Liver (tissue), 9 donors: ENCODE measurements around the gene NOS3. TPM values are rescaled to one million over a fixed set of nuclear protein-coding genes. Genes with fewer than 3 reads are reported as not detected.

Source experiments
- DNase-seq: peaks from one replicate; pipeline ENCODE4 v3.0.0-alpha.2; 2017; ENCODE audit warnings: low spot score
- H3K27ac ChIP-seq, 2 donors: one replicate each; pipeline ENCODE4 v1.7.0; 2013; ENCODE audit warnings: inconsistent platforms in 2 of 2, low read length in 2 of 2, control low read depth in 1 of 2, low read depth in 1 of 2, mild to moderate bottlenecking in 1 of 2
- H3K27me3 ChIP-seq, 4 donors: one replicate each; pipeline versions ENCODE4 v1.6.1 to v1.7.0; 2013; ENCODE audit warnings: low read length in 3 of 4, inconsistent platforms in 1 of 4, mild to moderate bottlenecking in 1 of 4, moderate library complexity in 1 of 4; ENCODE audit not compliant: control insufficient read depth in 4 of 4, insufficient read depth in 4 of 4
- H3K36me3 ChIP-seq, 4 donors: one replicate each; pipeline versions ENCODE4 v1.6.1 to v1.7.0; 2013; ENCODE audit warnings: low read length in 3 of 4, mild to moderate bottlenecking in 3 of 4, low read depth in 1 of 4, moderate library complexity in 1 of 4; ENCODE audit not compliant: control insufficient read depth in 4 of 4, insufficient read depth in 3 of 4
- H3K4me1 ChIP-seq, 4 donors: one replicate each; pipeline versions ENCODE4 v1.6.1 to v1.7.0; 2013; ENCODE audit warnings: low read length in 3 of 4, mild to moderate bottlenecking in 3 of 4, moderate library complexity in 1 of 4; ENCODE audit not compliant: control insufficient read depth in 4 of 4, insufficient read depth in 4 of 4
- H3K4me3 ChIP-seq, 3 donors: one replicate each; pipeline versions ENCODE4 v1.6.1 to v1.7.0; 2013; ENCODE audit warnings: low read length in 3 of 3, control low read depth in 1 of 3, low read depth in 1 of 3, mild to moderate bottlenecking in 1 of 3
- H3K9ac ChIP-seq, 2 donors: one replicate each; pipeline ENCODE4 v1.7.0; 2013; ENCODE audit warnings: low read length in 2 of 2, mild to moderate bottlenecking in 2 of 2, moderate library complexity in 2 of 2, control low read depth in 1 of 2, low read depth in 1 of 2
- H3K9me3 ChIP-seq, 4 donors: one replicate each; pipeline versions ENCODE4 v1.6.1 to v1.7.0; 2013; ENCODE audit warnings: low read length in 3 of 4; ENCODE audit not compliant: control insufficient read depth in 4 of 4
- EGR1 ChIP-seq, 2 donors: IDR thresholded peaks; 2 replicates each; pipeline ENCODE4 v1.6.1; 2016 to 2018; ENCODE audit warnings: antibody characterized with exemption in 2 of 2, low read depth in 2 of 2
- FOXA1 ChIP-seq: IDR thresholded peaks from 2 replicates; pipeline ENCODE4 v1.6.1; 2016; ENCODE audit warnings: antibody characterized with exemption
- FOXA2 ChIP-seq: IDR thresholded peaks from 2 replicates; pipeline ENCODE4 v1.6.1; 2016; ENCODE audit warnings: antibody characterized with exemption
- GABPA ChIP-seq, 2 donors: IDR thresholded peaks in 1 of 2; conservative IDR thresholded peaks in 1 of 2; 2 replicates each; pipeline ENCODE4 v1.6.1; 2016; ENCODE audit warnings: antibody characterized with exemption in 2 of 2, mild to moderate bottlenecking in 1 of 2, moderate library complexity in 1 of 2
- HNF4A ChIP-seq, 2 donors: conservative IDR thresholded peaks; 2 replicates each; pipeline ENCODE4 v1.6.1; 2016; ENCODE audit warnings: antibody characterized with exemption in 2 of 2, mild to moderate bottlenecking in 2 of 2
- HNF4G ChIP-seq: IDR thresholded peaks from 2 replicates; pipeline ENCODE4 v1.6.1; 2016; ENCODE audit warnings: antibody characterized with exemption
- MAX ChIP-seq: IDR thresholded peaks from 2 replicates; pipeline ENCODE4 v1.6.1; 2016; ENCODE audit warnings: antibody characterized with exemption
- NR2F2 ChIP-seq: IDR thresholded peaks from 2 replicates; pipeline ENCODE4 v1.6.1; 2016; ENCODE audit warnings: antibody characterized with exemption
- RAD21 ChIP-seq, 2 donors: IDR thresholded peaks; 2 replicates each; pipeline ENCODE4 v1.6.1; 2016; ENCODE audit warnings: antibody characterized with exemption in 2 of 2, mild to moderate bottlenecking in 2 of 2
- REST ChIP-seq: IDR thresholded peaks from 2 replicates; pipeline ENCODE4 v1.6.1; 2016; ENCODE audit warnings: antibody characterized with exemption, mild to moderate bottlenecking
- SP1 ChIP-seq: IDR thresholded peaks from 2 replicates; pipeline ENCODE4 v1.6.1; 2018; ENCODE audit warnings: antibody characterized with exemption, mild to moderate bottlenecking
- TAF1 ChIP-seq: conservative IDR thresholded peaks from 2 replicates; pipeline ENCODE4 v1.6.1; 2016; ENCODE audit warnings: antibody characterized with exemption, mild to moderate bottlenecking
- YY1 ChIP-seq: IDR thresholded peaks from 2 replicates; pipeline ENCODE4 v1.6.1; 2016; ENCODE audit warnings: antibody characterized with exemption, mild to moderate bottlenecking
- WGBS: extraction: QIAGEN DNeasy Blood & Tissue Kit; methylation state at CpG from one replicate; pipeline ENCODE4 v1.1.7; 2013; 5-methylcytosine and 5-hydroxymethylcytosine counted together
- polyA plus RNA-seq, 2 donors: library from polyadenylated mRNA; stranded (reverse) in 1 of 2; unstranded in 1 of 2; fragments of 200-250 nt in 1 of 2; fragments of >200 nt in 1 of 2; fragmentation: Nextera tagmentation in 1 of 2; extraction: Ambion mirVana in 1 of 2; gene quantifications; one replicate each; pipeline versions ENCODE4 v1.2.1 to v1.2.3, GENCODE V29; 2013 to 2015
- total RNA-seq, 2 donors: library from RNA; depleted of rRNA; stranded (reverse); fragments of >200 nt; gene quantifications; one replicate each; pipeline ENCODE4 v1.2.3, GENCODE V29; 2014
- TF ChIP-seq, protein P1 (sequence below): fragments of 150-350 bp; IDR thresholded peaks from 2 replicates; pipeline ENCODE4 v1.5.1; 2017; ENCODE audit warnings: improper control_type of control experiment, low read depth, low read length; ENCODE audit not compliant: missing input control
- TF ChIP-seq, protein P2 (sequence below): IDR thresholded peaks from 2 replicates; pipeline ENCODE4 v1.6.1; 2016; ENCODE audit warnings: antibody characterized with exemption
- donor health status: healthy.
- donor health status: healthy.
- donor health status: healthy.
- donor health status: healthy.
- donor health status: healthy.

NOS3 gene
- total and polyA plus RNA-seq, 4 donors, result 1.6 to 6.1 (median 5.1) TPM

GRCh38 chr7:150981644-150982043 lies 9.2 kb upstream of the NOS3 start:
- Histone ChIP-seq H3K9me3 (no peaks in the 10 kb centered on the region), H3K4me1 (peaks cover 0 to 12% (median 4%) of the 10 kb centered on the region in 4 donors), H3K36me3 (no peaks in the 10 kb centered on the region), H3K9ac (no peak overlapping the region), H3K4me3 (no peak overlapping the region), H3K27me3 (peaks cover 0 to 6% (median 5%) of the 10 kb centered on the region in 4 donors), H3K27ac (no peak overlapping the region)
- TF ChIP-seq FOXA1 (no peak), NR2F2 (no peak), GABPA (IDR thresholded peaks at IDR 0.05 in 1 of 2, conservative IDR thresholded peaks at IDR 0.05 in 1 of 2) (no peak), HNF4G (no peak), HNF4A (conservative IDR thresholded peaks at IDR 0.05) (no peak), MAX (no peak), TAF1 (no peak), RAD21 (IDR thresholded peaks at IDR 0.05) (no peak), REST (no peak)
- TF ChIP-seq, protein P1, sequence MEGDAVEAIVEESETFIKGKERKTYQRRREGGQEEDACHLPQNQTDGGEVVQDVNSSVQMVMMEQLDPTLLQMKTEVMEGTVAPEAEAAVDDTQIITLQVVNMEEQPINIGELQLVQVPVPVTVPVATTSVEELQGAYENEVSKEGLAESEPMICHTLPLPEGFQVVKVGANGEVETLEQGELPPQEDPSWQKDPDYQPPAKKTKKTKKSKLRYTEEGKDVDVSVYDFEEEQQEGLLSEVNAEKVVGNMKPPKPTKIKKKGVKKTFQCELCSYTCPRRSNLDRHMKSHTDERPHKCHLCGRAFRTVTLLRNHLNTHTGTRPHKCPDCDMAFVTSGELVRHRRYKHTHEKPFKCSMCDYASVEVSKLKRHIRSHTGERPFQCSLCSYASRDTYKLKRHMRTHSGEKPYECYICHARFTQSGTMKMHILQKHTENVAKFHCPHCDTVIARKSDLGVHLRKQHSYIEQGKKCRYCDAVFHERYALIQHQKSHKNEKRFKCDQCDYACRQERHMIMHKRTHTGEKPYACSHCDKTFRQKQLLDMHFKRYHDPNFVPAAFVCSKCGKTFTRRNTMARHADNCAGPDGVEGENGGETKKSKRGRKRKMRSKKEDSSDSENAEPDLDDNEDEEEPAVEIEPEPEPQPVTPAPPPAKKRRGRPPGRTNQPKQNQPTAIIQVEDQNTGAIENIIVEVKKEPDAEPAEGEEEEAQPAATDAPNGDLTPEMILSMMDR, result no peak
- TF ChIP-seq, protein P2, sequence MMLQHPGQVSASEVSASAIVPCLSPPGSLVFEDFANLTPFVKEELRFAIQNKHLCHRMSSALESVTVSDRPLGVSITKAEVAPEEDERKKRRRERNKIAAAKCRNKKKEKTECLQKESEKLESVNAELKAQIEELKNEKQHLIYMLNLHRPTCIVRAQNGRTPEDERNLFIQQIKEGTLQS, result no peak
- WGBS, result 62% methylated on average over 6 of the region's 6 CpGs
- no peak for DNase-seq

- no peaks in the 10 kb centered on the region for H3K9me3 ChIP-seq
- DNase-seq, result no peak
- H3K27ac ChIP-seq, result no peak overlapping the region
- peaks cover 0 to 11% (median 4%) of the 10 kb centered on the region in 4 donors for H3K4me1 ChIP-seq
- WGBS, result 34% methylated on average over 3 of the region's 3 CpGs
- no peak overlapping the region for H3K9ac ChIP-seq
- no peak for TF ChIP-seq YY1
- no peak for TF ChIP-seq SP1
- TF ChIP-seq, protein P2, result no peak
- TF ChIP-seq FOXA1, result no peak
- TF ChIP-seq GABPA (IDR thresholded peaks at IDR 0.05 in 1 of 2, conservative IDR thresholded peaks at IDR 0.05 in 1 of 2), result no peak
- TF ChIP-seq REST, result no peak
- TF ChIP-seq EGR1 (IDR thresholded peaks at IDR 0.05; ENCODE audit: low read depth in 2 of 2), result no peak
- no peak for TF ChIP-seq TAF1
- TF ChIP-seq NR2F2, result no peak
- no peak for TF ChIP-seq FOXA2
- TF ChIP-seq HNF4A (conservative IDR thresholded peaks at IDR 0.05), result no peak
- TF ChIP-seq, protein P1, result no peak
- no peak overlapping the region for H3K4me3 ChIP-seq
- H3K27me3 ChIP-seq, result peaks cover 0 to 4% (median 0%) of the 10 kb centered on the region in 4 donors
- H3K36me3 ChIP-seq, result no peaks in the 10 kb centered on the region
Observed at GRCh38 chr7:150982351-150982750, 8.5 kb upstream of the NOS3 start.
